Heart left ventricle (tissue), 13 donors: Measurements from ENCODE around the gene NUDC.

ENCODE experiments used
- CTCF ChIP-seq, 12 donors: fragments of 200-600 bp; sonication (generic) in 4 of 12; IDR thresholded peaks; one replicate each; pipeline versions ENCODE4 v1.5.0 to v1.8.0; 2018 to 2022; ENCODE audit warnings: antibody characterized with exemption in 12 of 12, mild to moderate bottlenecking in 5 of 12
- POLR2A ChIP-seq, 2 donors: fragments of 450-650 bp; IDR thresholded peaks; one replicate each; pipeline ENCODE4 v1.6.1; 2017; ENCODE audit warnings: antibody characterized with exemption in 2 of 2, mild to moderate bottlenecking in 2 of 2, moderate library complexity in 2 of 2
- donor health status: ischemic (EF 13 %, LVEDD 7.1; RV severe dilation, severe dysfunction).
- donor health status: DM: no; HTN: yes; CAD: no.
- donor health status: DM: no; HTN: no; CAD: no.
- donor health status: ischemic (EF 25% LVEDD 6.9; RV normal size, moderate dysfunction).
- donor health status: ischemic (EF 25% LVEDD 5.7; RV mildly dilated, moderate dysfunction).
- donor health status: ischemic (EF 35%, LVEDD 5.7; RV mildly dilated, moderate dysfunction).
- donor health status: nonischemic (EF 11% LVEDD 7.7; RV severe dilation, severe dysfunction).
- donor health status: DM: yes; HTN: yes; CAD: no.
- donor health status: PGD.
- donor health status: ischemic (EF 29% LVEDD 5.4; RV normal size, mild dysfunction).
- donor health status: nonischemic (EF 23%, LVEDD 6.1; RV moderate dilation, normal function).

GRCh38 chr1:26942656-26943055, 21.1 kb downstream of the NUDC start:
- TF ChIP-seq CTCF (IDR thresholded peaks at IDR 0.05) (no peak), POLR2A (IDR thresholded peaks at IDR 0.05) (no peak)
